Cardiac septum (tissue), 1 donor: ENCODE measurements around the gene CYTL1. TPM values are rescaled to one million over a fixed set of nuclear protein-coding genes. Genes with fewer than 3 reads are reported as not detected.
"Not testable (repeated sequence)": the region's sequence is repeated elsewhere in the genome, so short reads cannot be mapped to it uniquely, and the experiment has no call there.

Source experiments
- DNase-seq: peaks from one replicate; pipeline ENCODE4 v3.0.0-alpha.2; 2020; ENCODE audit warnings: low spot score
- intact Hi-C: fragments of 100-400 bp; cut with DNase I; formaldehyde crosslinking; loops from one replicate; pipeline ENCODE4 v1.14.0; 2022
- total RNA-seq: library from RNA; stranded (reverse); fragmentation: NEBNext Ultra II Directional; extraction: Animal tissue kit (Norgen Biotek cat#: 25700); gene quantifications from one replicate; pipeline ENCODE4 v1.2.1, GENCODE V29; 2021
- donor health status: DM: no; HTN: no; CAD: no.

The CYTL1 gene
- total RNA-seq, 1 donor from 2014 or later: not detected

- intact Hi-C loops: no loop called here
- peak; percentile 26 for DNase-seq
Measured at GRCh38 chr4:5010984-5011383, 8.3 kb downstream of the CYTL1 start.

- intact Hi-C loops: no loop called here
- no peak for DNase-seq
Measured at GRCh38 chr4:5009796-5010195, 9.5 kb downstream of the CYTL1 start.

GRCh38 chr4:5006932-5007331 lies 12.3 kb downstream of the CYTL1 start:
- DNase-seq: peak; percentile 19
- intact Hi-C loops: not testable (repeated sequence)

GRCh38 chr4:5004496-5004895 lies 14.8 kb downstream of the CYTL1 start:
- intact Hi-C loops: no loop called here
- DNase-seq: peak; percentile 44

GRCh38 chr4:5003918-5004317 lies 15.3 kb downstream of the CYTL1 start:
- intact Hi-C loops: no loop called here
- no peak for DNase-seq

- intact Hi-C loops: no loop called here
- peak; percentile 55 for DNase-seq
Measured at GRCh38 chr4:5003372-5003857, 15.8 kb downstream of the CYTL1 start.

GRCh38 chr4:5001641-5002040 lies 17.6 kb downstream of the CYTL1 start:
- DNase-seq, intact Hi-C loops: not testable (repeated sequence)

GRCh38 chr4:4996935-4997334 lies 22.3 kb downstream of the CYTL1 start:
- DNase-seq: not testable (repeated sequence)
- intact Hi-C loops: loop anchor here (10.0 kb wide), 2 partner anchors 148 to 468 kb away; no protein-coding TSS in a partner anchor

GRCh38 chr4:4995908-4996265 lies 23.4 kb downstream of the CYTL1 start:
- intact Hi-C loops: loop anchor here (10.0 kb wide), 2 partner anchors 149 to 469 kb away; no protein-coding TSS in a partner anchor
- DNase-seq: no peak

- peak; percentile 83 for DNase-seq
- intact Hi-C loops: loop anchor here (10.0 kb wide), 2 partner anchors 149 to 469 kb away; no protein-coding TSS in a partner anchor
Measured at GRCh38 chr4:4995103-4995907, 24.0 kb downstream of the CYTL1 start.

- no peak for DNase-seq
- intact Hi-C loops: loop anchor here (5.0 to 10.0 kb wide), 3 partner anchors 150 to 507 kb away; no protein-coding TSS in a partner anchor
Measured at GRCh38 chr4:4994312-4995097, 24.8 kb downstream of the CYTL1 start.

GRCh38 chr4:4992833-4993232 lies 26.4 kb downstream of the CYTL1 start:
- peak; percentile 35 for DNase-seq
- intact Hi-C loops: loop anchor here (5.0 to 10.0 kb wide), 3 partner anchors 152 to 506 kb away; no protein-coding TSS in a partner anchor

- intact Hi-C loops: loop anchor here (1.0 to 10.0 kb wide), 4 partner anchors 42 to 504 kb away; no protein-coding TSS in a partner anchor
- DNase-seq: peak; percentile 63
Measured at GRCh38 chr4:4991541-4992099, 27.6 kb downstream of the CYTL1 start.

GRCh38 chr4:4990857-4991540 lies 28.3 kb downstream of the CYTL1 start:
- intact Hi-C loops: loop anchor here (1.0 to 10.0 kb wide), 4 partner anchors 42 to 504 kb away; no protein-coding TSS in a partner anchor
- peak; percentile 86 for DNase-seq

- intact Hi-C loops: loop anchor here (5.0 to 10.0 kb wide), 3 partner anchors 154 to 503 kb away; no protein-coding TSS in a partner anchor
Measured at GRCh38 chr4:4990329-4990728, 28.9 kb downstream of the CYTL1 start.

GRCh38 chr4:4989083-4989622 lies 30.1 kb downstream of the CYTL1 start:
- intact Hi-C loops: no loop called here
- no peak for DNase-seq

More at GRCh38 chr4:4990329-4990728, 28.9 kb downstream of the CYTL1 start:
- peak; percentile 53 for DNase-seq

- no peak for DNase-seq
- intact Hi-C loops: no loop called here
Measured at GRCh38 chr4:4987656-4988055, 31.6 kb downstream of the CYTL1 start.

GRCh38 chr4:4986841-4987240 lies 32.4 kb downstream of the CYTL1 start:
- no peak for DNase-seq
- intact Hi-C loops: no loop called here

GRCh38 chr4:4985844-4986243 lies 33.4 kb downstream of the CYTL1 start:
- intact Hi-C loops: no loop called here
- DNase-seq: no peak
